GM19239 (cell line): Measurements from ENCODE around the gene C1GALT1.
"Not testable (repeated sequence)": the region's sequence is repeated elsewhere in the genome, so short reads cannot be mapped to it uniquely, and the experiment has no call there.

ENCODE experiments used
- DNase-seq: peaks from one replicate; pipeline ENCODE4 v3.0.0; 2011; ENCODE audit warnings: low spot score; ENCODE audit not compliant: insufficient read length
- FAIRE-seq: peaks from 2 replicates; lab custom pipeline; 2011; peaks lifted over from hg19 to GRCh38; lab: Jason Lieb, UNC

Gene C1GALT1

DNA sequence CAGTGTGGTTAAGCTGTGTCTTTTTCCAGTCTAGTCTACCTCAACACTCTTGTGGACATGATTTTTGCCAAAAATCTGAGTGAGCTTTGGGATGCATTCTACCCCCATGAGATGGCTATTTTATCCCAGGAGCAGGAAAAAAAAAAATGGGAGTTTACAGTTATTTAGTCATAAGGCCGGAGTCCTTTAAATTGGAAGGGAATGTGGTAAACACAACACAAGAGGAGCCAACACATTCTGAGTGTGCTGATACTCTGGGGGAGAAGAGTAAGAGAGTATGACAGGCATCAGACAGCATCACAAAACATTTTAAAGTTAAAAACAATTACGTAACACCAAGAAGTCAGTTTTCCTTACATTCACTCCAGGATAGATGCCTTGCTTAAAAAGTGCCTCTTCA is 46.1 kb downstream of the C1GALT1 start:
- no peak for DNase-seq
- FAIRE-seq: no peak

DNA sequence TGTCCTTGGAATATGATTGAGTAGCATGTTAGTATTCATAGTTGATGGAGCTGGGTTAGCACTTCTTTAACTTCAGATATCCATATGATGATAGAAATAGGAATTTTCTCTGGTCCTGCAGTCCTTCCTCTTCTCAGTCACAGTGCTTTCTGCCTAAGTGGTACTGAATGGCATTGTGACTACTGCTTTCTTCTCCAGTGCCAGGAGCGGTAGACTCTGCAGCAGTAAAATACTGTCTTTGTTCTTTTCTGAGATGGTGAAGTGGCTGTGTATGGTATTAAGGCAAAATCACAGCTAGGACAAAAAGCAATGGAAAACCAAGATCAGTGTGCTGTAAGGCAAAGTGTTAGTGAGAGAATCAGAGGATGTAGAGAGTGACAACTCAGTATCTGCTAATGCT is 46.6 kb downstream of the C1GALT1 start:
- FAIRE-seq (no peak), DNase-seq (no peak)

- peak; percentile 31 for FAIRE-seq
Observed at GRCh38 chr7:7231000-7231399, 48.7 kb downstream of the C1GALT1 start.

GRCh38 chr7:7231865-7232264 is 49.5 kb downstream of the C1GALT1 start:
- DNase-seq (no peak), FAIRE-seq (peak; percentile 89)

More at GRCh38 chr7:7231000-7231399, 48.7 kb downstream of the C1GALT1 start:
- no peak for DNase-seq

DNA sequence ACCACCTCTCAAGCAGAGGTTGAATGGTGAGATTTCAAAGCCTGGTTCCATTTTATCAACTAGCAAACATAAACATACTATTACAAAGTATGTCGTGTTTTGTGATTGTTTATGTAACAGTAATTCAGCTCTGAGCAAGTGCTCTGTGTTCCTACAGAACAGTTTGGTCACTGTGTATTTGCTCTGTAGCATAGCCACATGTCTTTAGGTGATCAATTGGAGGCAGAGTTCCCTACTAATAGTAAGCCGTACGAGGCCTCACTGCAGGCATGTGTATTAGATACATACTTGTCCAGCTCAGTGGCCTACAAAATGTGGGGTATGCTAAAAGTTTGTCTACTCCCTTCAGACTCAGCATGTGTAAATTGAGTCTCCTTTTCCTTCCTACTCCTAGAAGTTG is 53.0 kb downstream of the C1GALT1 start:
- no peak for FAIRE-seq

GRCh38 chr7:7236041-7236440 is 53.7 kb downstream of the C1GALT1 start:
- no peak for FAIRE-seq
- DNase-seq: no peak

More for the DNA sequence above, 53.0 kb downstream of the C1GALT1 start:
- DNase-seq: no peak

DNA sequence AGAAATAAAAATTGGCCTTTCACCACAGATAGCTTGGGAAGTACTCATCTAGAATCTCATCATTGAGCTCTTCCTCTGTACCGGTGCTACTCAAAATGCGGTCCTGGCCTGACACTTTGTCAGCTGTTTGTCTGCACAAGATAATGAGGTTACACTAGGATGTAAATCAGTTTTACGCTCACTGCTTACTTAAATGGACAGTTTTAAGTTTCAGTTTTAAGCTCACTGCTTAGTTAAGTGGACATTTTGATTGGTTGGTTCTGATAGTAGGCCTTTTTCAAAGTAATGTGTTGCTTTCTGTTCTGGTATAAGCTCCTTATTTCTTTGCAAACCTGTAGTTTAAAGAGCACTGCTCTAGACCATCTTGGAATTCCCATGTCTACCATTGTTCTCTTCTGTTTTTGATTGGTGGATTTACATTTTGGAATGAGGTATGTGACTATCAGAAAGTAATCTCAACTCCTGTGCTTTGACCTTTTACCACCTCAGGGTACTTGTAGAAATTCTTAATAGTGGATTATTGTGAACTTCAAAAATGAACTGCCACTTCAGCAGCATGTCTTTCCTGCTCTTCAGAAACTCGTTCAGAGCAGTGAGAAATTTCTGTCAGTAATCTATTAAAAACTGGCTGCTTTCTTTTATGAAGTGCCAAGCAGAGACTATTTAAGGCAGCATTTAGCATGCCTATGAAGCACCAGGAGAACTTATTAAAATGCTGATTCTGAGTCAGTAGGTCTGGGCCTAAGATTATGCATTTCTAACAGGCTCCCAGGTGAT is 55.0 kb downstream of the C1GALT1 start:
- FAIRE-seq (no peak), DNase-seq (no peak)

DNA sequence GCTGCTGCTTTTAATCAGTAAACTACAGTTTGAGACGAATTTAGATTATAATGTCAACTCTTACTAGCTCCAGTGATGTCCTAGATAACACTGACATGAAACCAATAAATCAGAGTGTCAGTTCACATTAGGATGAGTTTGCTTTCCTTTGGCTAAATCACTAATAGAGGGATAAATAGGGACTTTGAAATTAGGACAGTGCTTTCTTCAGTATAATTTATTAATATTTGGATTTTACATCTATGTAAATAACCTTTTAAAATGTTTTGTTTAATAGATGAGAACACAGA is 55.6 kb downstream of the C1GALT1 start:
- DNase-seq (no peak), FAIRE-seq (no peak)

GRCh38 chr7:7239346-7239745 is 57.0 kb downstream of the C1GALT1 start:
- no peak for DNase-seq
- FAIRE-seq: no peak

DNA sequence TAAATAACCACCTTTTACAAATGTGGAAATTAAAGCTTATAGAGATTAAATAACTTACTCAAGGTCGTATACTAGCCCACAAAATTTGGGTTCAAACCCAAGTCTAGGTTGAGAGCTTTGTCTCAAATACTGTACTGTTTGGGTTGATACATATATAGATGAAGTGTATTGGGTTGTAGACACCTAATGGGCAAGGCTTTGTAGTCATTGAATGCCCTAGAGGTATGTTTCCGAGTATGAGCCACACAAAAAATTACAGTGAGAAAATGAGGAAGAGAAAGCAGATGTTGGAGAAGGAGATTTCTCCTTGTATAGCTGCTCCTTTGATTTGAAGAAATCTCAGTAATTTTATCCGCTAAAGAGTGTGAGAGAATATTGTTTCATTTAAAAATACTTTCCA is 60.6 kb downstream of the C1GALT1 start:
- DNase-seq: no peak
- FAIRE-seq: peak; percentile 45

DNA sequence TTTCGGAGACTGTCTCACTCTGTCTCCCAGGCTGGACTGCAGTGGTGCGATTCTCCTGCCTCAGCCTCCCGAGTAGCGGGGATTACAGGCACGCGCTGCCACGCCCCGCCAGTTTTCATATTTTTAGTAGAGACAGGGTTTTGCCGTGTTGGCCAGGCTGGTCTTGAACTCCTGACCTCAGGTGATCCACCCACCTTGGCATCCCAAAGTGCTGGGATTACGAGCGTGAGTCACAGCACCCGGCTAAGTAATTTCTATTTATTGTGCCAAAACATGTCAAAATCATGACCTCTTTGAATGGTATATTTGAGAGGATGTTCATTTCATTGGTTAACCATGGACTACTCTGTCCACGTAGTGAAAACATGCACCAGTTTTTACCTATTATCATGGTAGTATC is 62.9 kb downstream of the C1GALT1 start:
- FAIRE-seq, DNase-seq: not testable (repeated sequence)

GRCh38 chr7:7246223-7246622 is 63.9 kb downstream of the C1GALT1 start:
- DNase-seq (no peak), FAIRE-seq (no peak)

DNA sequence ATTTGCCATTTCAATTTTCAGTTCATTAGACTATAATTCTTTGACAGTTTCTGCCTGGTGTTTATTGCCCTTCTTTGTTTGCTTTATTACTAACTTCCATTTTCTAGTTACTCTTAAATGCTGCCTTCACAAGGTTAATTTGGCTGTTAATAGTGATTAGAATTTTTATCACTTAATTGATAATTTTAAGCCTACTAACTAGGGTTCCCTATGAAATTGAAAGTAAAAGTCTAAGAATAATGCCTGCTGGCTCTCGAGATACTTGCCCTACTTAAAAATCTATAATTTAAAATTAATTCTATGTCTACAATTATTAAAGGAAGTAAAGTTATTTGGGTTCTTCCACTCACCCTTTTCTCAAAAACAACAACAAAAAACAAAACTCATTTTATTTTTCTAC is 65.3 kb downstream of the C1GALT1 start:
- no peak for FAIRE-seq

GRCh38 chr7:7249814-7250213 is 67.5 kb downstream of the C1GALT1 start:
- no peak for FAIRE-seq
- DNase-seq: no peak

More for the DNA sequence above, 65.3 kb downstream of the C1GALT1 start:
- DNase-seq: no peak

GRCh38 chr7:7251742-7252141 is 69.4 kb downstream of the C1GALT1 start:
- FAIRE-seq (peak; percentile 93), DNase-seq (no peak)

GRCh38 chr7:7254319-7254718 is 72.0 kb downstream of the C1GALT1 start:
- FAIRE-seq (no peak), DNase-seq (no peak)

GRCh38 chr7:7254908-7255307 is 72.6 kb downstream of the C1GALT1 start:
- FAIRE-seq (peak; percentile 55), DNase-seq (no peak)

DNA sequence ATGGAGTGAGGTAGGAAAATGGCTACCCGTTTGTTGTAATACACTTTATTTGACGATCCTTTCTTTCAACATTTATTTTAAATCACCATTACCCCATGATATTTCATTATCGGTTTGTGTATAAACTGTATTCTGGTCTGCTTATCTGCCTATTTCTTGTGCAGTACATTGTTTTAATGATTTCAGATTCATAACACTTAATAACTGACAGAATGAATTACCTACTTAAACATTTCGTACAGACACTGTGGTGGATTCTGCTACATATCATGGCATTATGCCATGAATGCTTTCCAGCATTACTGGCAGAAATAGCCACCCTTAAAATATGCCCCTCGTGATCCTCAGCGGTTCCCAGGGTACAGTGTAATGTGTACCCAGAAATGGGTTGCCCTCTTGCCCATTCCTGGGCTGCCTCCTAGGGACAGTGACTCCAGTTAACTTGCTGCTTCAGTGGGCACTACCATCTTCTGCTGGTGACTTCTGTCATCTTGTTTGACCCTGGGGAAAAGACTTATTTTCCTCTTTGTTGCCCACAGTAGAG is 74.5 kb downstream of the C1GALT1 start:
- DNase-seq (no peak), FAIRE-seq (peak; percentile 26)

GRCh38 chr7:7257899-7258692 is 75.8 kb downstream of the C1GALT1 start:
- DNase-seq (peak; percentile 24), FAIRE-seq (peak; percentile 97)

- FAIRE-seq (no peak), DNase-seq (no peak)
Observed at GRCh38 chr7:7261863-7262262, 79.5 kb downstream of the C1GALT1 start.
